ENCODE measurements around the gene GRIK4.

GRIK4 gene

GRCh38 chr11:120666121-120666639, 154.6 kb downstream of the GRIK4 start:
- H3K4me3 ChIP-seq (ENCODE audit: low read length): no peak overlapping the region
- TF ChIP-seq CTCF (conservative IDR thresholded peaks at IDR 0.05; ENCODE audit: low read length): no peak
- DNase-seq (ENCODE audit: low read depth): no peak

- TF ChIP-seq CTCF (conservative IDR thresholded peaks at IDR 0.05; ENCODE audit: low read length): no peak
- no peak overlapping the region for H3K4me3 ChIP-seq (ENCODE audit: low read length)
- DNase-seq (ENCODE audit: low read depth): peak; percentile 9
Observed at GRCh38 chr11:120667281-120667680, 155.7 kb downstream of the GRIK4 start.

GRCh38 chr11:120667934-120668333, 156.4 kb downstream of the GRIK4 start:
- TF ChIP-seq CTCF (conservative IDR thresholded peaks at IDR 0.05; ENCODE audit: low read length): no peak
- no peak overlapping the region for H3K4me3 ChIP-seq (ENCODE audit: low read length)
- DNase-seq (ENCODE audit: low read depth): no peak

GRCh38 chr11:120668537-120668936, 157.0 kb downstream of the GRIK4 start:
- TF ChIP-seq CTCF (conservative IDR thresholded peaks at IDR 0.05; ENCODE audit: low read length): no peak
- no peak for DNase-seq (ENCODE audit: low read depth)
- H3K4me3 ChIP-seq (ENCODE audit: low read length): no peak overlapping the region

GRCh38 chr11:120674542-120674941, 163.0 kb downstream of the GRIK4 start:
- TF ChIP-seq CTCF (conservative IDR thresholded peaks at IDR 0.05; ENCODE audit: low read length): no peak
- no peak for DNase-seq (ENCODE audit: low read depth)
- H3K4me3 ChIP-seq (ENCODE audit: low read length): no peak overlapping the region

- H3K4me3 ChIP-seq (ENCODE audit: low read length): no peak overlapping the region
- no peak for TF ChIP-seq CTCF (conservative IDR thresholded peaks at IDR 0.05; ENCODE audit: low read length)
- DNase-seq (ENCODE audit: low read depth): no peak
Observed at GRCh38 chr11:120675171-120675570, 163.6 kb downstream of the GRIK4 start.

GRCh38 chr11:120676991-120677390, 165.4 kb downstream of the GRIK4 start:
- no peak overlapping the region for H3K4me3 ChIP-seq (ENCODE audit: low read length)

More at GRCh38 chr11:120676991-120677390, 165.4 kb downstream of the GRIK4 start:
- no peak for DNase-seq (ENCODE audit: low read depth)
- no peak for TF ChIP-seq CTCF (conservative IDR thresholded peaks at IDR 0.05; ENCODE audit: low read length)
